Measurements from ENCODE around the gene ETV1.

Gene ETV1

GRCh38 chr7:13904007-13904406 is 85.5 kb downstream of the ETV1 start:
- H3K4me3 ChIP-seq = no peak overlapping the region
- peaks cover 11% of the 10 kb centered on the region for H3K4me1 ChIP-seq
- no peaks in the 10 kb centered on the region for H3K9me3 ChIP-seq
- DNase-seq (ENCODE audit: low spot score in 2 of 2) = peak in 1 of 2 experiments; percentile 56
- in situ Hi-C loops (cut with MboI; ENCODE audit: low sequenced_read_pairs) = no loop called here
- no peaks in the 10 kb centered on the region for H3K36me3 ChIP-seq (replicated peaks)
- no peaks in the 10 kb centered on the region for H3K27me3 ChIP-seq (ENCODE audit: low read depth)

- H3K4me3 ChIP-seq = no peak overlapping the region
- H3K9me3 ChIP-seq = no peaks in the 10 kb centered on the region
- no peaks in the 10 kb centered on the region for H3K27me3 ChIP-seq (ENCODE audit: low read depth)
- no peak for DNase-seq (ENCODE audit: low spot score in 2 of 2)
- H3K36me3 ChIP-seq (replicated peaks) = no peaks in the 10 kb centered on the region
- in situ Hi-C loops (cut with MboI; ENCODE audit: low sequenced_read_pairs) = no loop called here
- H3K4me1 ChIP-seq = peaks cover 11% of the 10 kb centered on the region
Observed at GRCh38 chr7:13901577-13901976, 87.9 kb downstream of the ETV1 start.

- no peaks in the 10 kb centered on the region for H3K9me3 ChIP-seq
- H3K36me3 ChIP-seq (replicated peaks) = no peaks in the 10 kb centered on the region
- no peak overlapping the region for H3K4me3 ChIP-seq
- no peak for DNase-seq (ENCODE audit: low spot score in 2 of 2)
- H3K4me1 ChIP-seq = peaks cover 2% of the 10 kb centered on the region; the same call in 1 of the 2 replicates
- in situ Hi-C loops (cut with MboI; ENCODE audit: low sequenced_read_pairs) = no loop called here
- no peaks in the 10 kb centered on the region for H3K27me3 ChIP-seq (ENCODE audit: low read depth)
Observed at GRCh38 chr7:13898957-13899670, 90.4 kb downstream of the ETV1 start.

GRCh38 chr7:13897819-13898218 is 91.6 kb downstream of the ETV1 start:
- Histone ChIP-seq H3K4me1 (no peaks in the 10 kb centered on the region), H3K4me3 (no peak overlapping the region), H3K9me3 (no peaks in the 10 kb centered on the region), H3K27me3 (ENCODE audit: low read depth) (no peaks in the 10 kb centered on the region), H3K36me3 (replicated peaks) (no peaks in the 10 kb centered on the region)
- DNase-seq (ENCODE audit: low spot score in 2 of 2) = no peak
- in situ Hi-C loops (cut with MboI; ENCODE audit: low sequenced_read_pairs) = no loop called here

GRCh38 chr7:13894954-13895353 is 94.5 kb downstream of the ETV1 start:
- H3K36me3 ChIP-seq (replicated peaks) = no peaks in the 10 kb centered on the region
- H3K9me3 ChIP-seq = no peaks in the 10 kb centered on the region
- no peaks in the 10 kb centered on the region for H3K4me1 ChIP-seq
- no peak overlapping the region for H3K4me3 ChIP-seq
- no peak for DNase-seq (ENCODE audit: low spot score in 2 of 2)
- no peaks in the 10 kb centered on the region for H3K27me3 ChIP-seq (ENCODE audit: low read depth)
- in situ Hi-C loops (cut with MboI; ENCODE audit: low sequenced_read_pairs) = no loop called here

GRCh38 chr7:13894377-13894776 is 95.1 kb downstream of the ETV1 start:
- no peaks in the 10 kb centered on the region for H3K9me3 ChIP-seq
- in situ Hi-C loops (cut with MboI; ENCODE audit: low sequenced_read_pairs) = no loop called here
- H3K36me3 ChIP-seq (replicated peaks) = no peaks in the 10 kb centered on the region
- H3K4me1 ChIP-seq = no peaks in the 10 kb centered on the region
- no peak for DNase-seq (ENCODE audit: low spot score in 2 of 2)
- H3K27me3 ChIP-seq (ENCODE audit: low read depth) = no peaks in the 10 kb centered on the region
- H3K4me3 ChIP-seq = no peak overlapping the region

GRCh38 chr7:13890793-13891192 is 98.7 kb downstream of the ETV1 start:
- Histone ChIP-seq H3K27me3 (ENCODE audit: low read depth) (no peaks in the 10 kb centered on the region), H3K4me3 (no peak overlapping the region), H3K36me3 (replicated peaks) (no peaks in the 10 kb centered on the region), H3K9me3 (no peaks in the 10 kb centered on the region), H3K4me1 (no peaks in the 10 kb centered on the region)
- DNase-seq (ENCODE audit: low spot score in 2 of 2) = no peak
- in situ Hi-C loops (cut with MboI; ENCODE audit: low sequenced_read_pairs) = no loop called here

- H3K4me3 ChIP-seq = no peak overlapping the region
- in situ Hi-C loops (cut with MboI; ENCODE audit: low sequenced_read_pairs) = no loop called here
- no peaks in the 10 kb centered on the region for H3K27me3 ChIP-seq (ENCODE audit: low read depth)
- DNase-seq (ENCODE audit: low spot score in 2 of 2) = no peak
- H3K9me3 ChIP-seq = no peaks in the 10 kb centered on the region
- H3K36me3 ChIP-seq (replicated peaks) = no peaks in the 10 kb centered on the region
- no peaks in the 10 kb centered on the region for H3K4me1 ChIP-seq
Observed at GRCh38 chr7:13886356-13886755, 103.1 kb downstream of the ETV1 start.

- Histone ChIP-seq H3K9me3 (no peaks in the 10 kb centered on the region), H3K4me3 (no peak overlapping the region)
Observed at GRCh38 chr7:13882051-13882450, 107.4 kb downstream of the ETV1 start.

GRCh38 chr7:13880789-13881188 is 108.7 kb downstream of the ETV1 start:
- H3K36me3 ChIP-seq (replicated peaks) = no peaks in the 10 kb centered on the region
- no peaks in the 10 kb centered on the region for H3K9me3 ChIP-seq
- no peaks in the 10 kb centered on the region for H3K4me1 ChIP-seq
- in situ Hi-C loops (cut with MboI; ENCODE audit: low sequenced_read_pairs) = no loop called here
- DNase-seq (ENCODE audit: low spot score in 2 of 2) = no peak
- no peak overlapping the region for H3K4me3 ChIP-seq
- H3K27me3 ChIP-seq (ENCODE audit: low read depth) = no peaks in the 10 kb centered on the region

More at GRCh38 chr7:13882051-13882450, 107.4 kb downstream of the ETV1 start:
- DNase-seq (ENCODE audit: low spot score in 2 of 2) = no peak
- in situ Hi-C loops (cut with MboI; ENCODE audit: low sequenced_read_pairs) = no loop called here
- Histone ChIP-seq H3K36me3 (replicated peaks) (no peaks in the 10 kb centered on the region), H3K27me3 (ENCODE audit: low read depth) (no peaks in the 10 kb centered on the region), H3K4me1 (no peaks in the 10 kb centered on the region)

- DNase-seq (ENCODE audit: low spot score in 2 of 2) = no peak
Observed at GRCh38 chr7:13879994-13880686, 109.3 kb downstream of the ETV1 start.

GRCh38 chr7:13879143-13879542 is 110.3 kb downstream of the ETV1 start:
- DNase-seq (ENCODE audit: low spot score in 2 of 2) = no peak
- no peaks in the 10 kb centered on the region for H3K36me3 ChIP-seq (replicated peaks)
- H3K27me3 ChIP-seq (ENCODE audit: low read depth) = no peaks in the 10 kb centered on the region
- H3K9me3 ChIP-seq = no peaks in the 10 kb centered on the region
- H3K4me1 ChIP-seq = no peaks in the 10 kb centered on the region
- H3K4me3 ChIP-seq = no peak overlapping the region
- in situ Hi-C loops (cut with MboI; ENCODE audit: low sequenced_read_pairs) = no loop called here

More at GRCh38 chr7:13879994-13880686, 109.3 kb downstream of the ETV1 start:
- Histone ChIP-seq H3K4me3 (no peak overlapping the region), H3K9me3 (no peaks in the 10 kb centered on the region), H3K27me3 (ENCODE audit: low read depth) (no peaks in the 10 kb centered on the region), H3K4me1 (no peaks in the 10 kb centered on the region), H3K36me3 (replicated peaks) (no peaks in the 10 kb centered on the region)
- in situ Hi-C loops (cut with MboI; ENCODE audit: low sequenced_read_pairs) = no loop called here

- Histone ChIP-seq H3K36me3 (replicated peaks) (no peaks in the 10 kb centered on the region), H3K9me3 (no peaks in the 10 kb centered on the region; the same call in 1 of the 2 replicates), H3K27me3 (ENCODE audit: low read depth) (no peaks in the 10 kb centered on the region), H3K4me1 (no peaks in the 10 kb centered on the region), H3K4me3 (no peak overlapping the region)
- DNase-seq (ENCODE audit: low spot score in 2 of 2) = no peak
- in situ Hi-C loops (cut with MboI; ENCODE audit: low sequenced_read_pairs) = no loop called here
Observed at GRCh38 chr7:13878154-13878553, 111.3 kb downstream of the ETV1 start.

GRCh38 chr7:13875496-13876074 is 113.9 kb downstream of the ETV1 start:
- H3K4me1 ChIP-seq = no peaks in the 10 kb centered on the region
- in situ Hi-C loops (cut with MboI; ENCODE audit: low sequenced_read_pairs) = no loop called here

More at GRCh38 chr7:13875496-13876074, 113.9 kb downstream of the ETV1 start:
- H3K4me3 ChIP-seq = no peak overlapping the region
- DNase-seq (ENCODE audit: low spot score in 2 of 2) = no peak
- H3K27me3 ChIP-seq (ENCODE audit: low read depth) = no peaks in the 10 kb centered on the region
- H3K36me3 ChIP-seq (replicated peaks) = no peaks in the 10 kb centered on the region
- no peaks in the 10 kb centered on the region; the same call in 1 of the 2 replicates for H3K9me3 ChIP-seq

Data from HAP-1 (cell line).